ENCODE data around the gene GPATCH1. TPM values are rescaled to one million over a fixed set of nuclear protein-coding genes. Genes with fewer than 3 reads are reported as not detected.

The GPATCH1 gene
- total and polyA plus RNA-seq, 2 of the 4 experiments (the other 2 are of a cell fraction) = 5.1 to 7.5 TPM

GRCh38 chr19:33071887-33072286, 9.1 kb upstream of the GPATCH1 start:
- Histone ChIP-seq H3K4me3 (ENCODE audit: insufficient read depth, low read depth, low read length) (no peak overlapping the region), H3K79me1 (ENCODE audit: low read depth in 1 of 2, low read length in 2 of 2) (no peaks in the 10 kb centered on the region), H4K5ac (ENCODE audit: low read depth, low read length) (no peak overlapping the region), H2AFZ (replicated peaks; ENCODE audit: low read length, poor library complexity) (no peak overlapping the region), H2AK9ac (replicated peaks; ENCODE audit: low read depth, low read length, poor library complexity) (no peak overlapping the region), H3K9me3 (ENCODE audit: control insufficient read depth, insufficient read depth, low read length) (no peaks in the 10 kb centered on the region), H3K56ac (ENCODE audit: extremely low read depth, insufficient read depth, low read length) (no peak overlapping the region), H4K91ac (ENCODE audit: insufficient read depth, low read depth, low read length) (no peak overlapping the region), H3K4me1 (ENCODE audit: control insufficient read depth, insufficient read depth, low read length) (no peaks in the 10 kb centered on the region), H2BK20ac (ENCODE audit: low read depth, low read length) (no peak overlapping the region), H3K14ac (replicated peaks; ENCODE audit: low read depth, low read length) (no peak overlapping the region), H4K8ac (ENCODE audit: low read depth in 2 of 2, low read length in 2 of 2) (no peak overlapping the region), H3K9me1 (ENCODE audit: insufficient read depth, low read length) (no peaks in the 10 kb centered on the region), H3K27ac (ENCODE audit: insufficient read depth, low read length) (no peak overlapping the region), H3K27me3 (ENCODE audit: control insufficient read depth, insufficient read depth, low read length) (no peaks in the 10 kb centered on the region), H3K4ac (ENCODE audit: low read depth, low read length) (no peak overlapping the region), H3K9ac (ENCODE audit: low read depth, low read length) (no peak overlapping the region), H3K23ac (ENCODE audit: low read depth, low read length) (no peak overlapping the region), H4K20me1 (ENCODE audit: insufficient read depth, low read length) (no peaks in the 10 kb centered on the region), H2BK15ac (ENCODE audit: low read depth, low read length) (no peak overlapping the region), H3K18ac (ENCODE audit: low read depth, low read length) (no peak overlapping the region), H3K4me2 (ENCODE audit: low read depth, low read length) (no peak overlapping the region), H3K36me3 (ENCODE audit: control insufficient read depth, insufficient read depth, low read length) (no peaks in the 10 kb centered on the region), H2BK5ac (ENCODE audit: low read depth, low read length, poor library complexity, severe bottlenecking) (no peak overlapping the region), H2AK5ac (ENCODE audit: low read depth, low read length) (no peak overlapping the region), H2BK120ac (ENCODE audit: low read depth, low read length) (no peak overlapping the region)
- CTCF ChIA-PET = no interaction called here
- dilution Hi-C loops (cut with HindIII; ENCODE audit: low sequenced_read_pairs, unreplicated experiment) (no loop called here), in situ Hi-C loops (cut with MboI; ENCODE audit: low sequenced_read_pairs) (no loop called here), intact Hi-C loops (cut with micrococcal nuclease) (no loop called here)
- ATAC-seq (ENCODE audit: low read depth) (no peak), DNase-seq (no peak)
- no CpG with 5 or more reads among the region's 7 CpGs for WGBS, 2 experiments (ENCODE audit: extremely low coverage in 2 of 2, insufficient read length in 1 of 2)
- POLR2A ChIA-PET (ENCODE audit: unreplicated experiment) = no interaction called here
- TF ChIP-seq NFE2L2 (IDR thresholded peaks at IDR 0.05; ENCODE audit: low read depth, low read length) = no peak
- TF ChIP-seq CHD1 (IDR thresholded peaks at IDR 0.05; ENCODE audit: low read depth, low read length) = no peak
- TF ChIP-seq SMC3 (IDR thresholded peaks at IDR 0.05; ENCODE audit: low read depth, low read length) = no peak
- no peak for TF ChIP-seq CTCF (conservative IDR thresholded peaks at IDR 0.05; ENCODE audit: low read depth, low read length)
- no peak for TF ChIP-seq FOS (IDR thresholded peaks at IDR 0.05; ENCODE audit: low read depth, low read length)
- TF ChIP-seq POLR2A (IDR thresholded peaks at IDR 0.05; ENCODE audit: low read depth, low read length) = no peak
- no TSS peak for BruUV-seq (replicated peaks)

Measured in IMR-90 (cell line).